Stimulated activated CD4-positive, alpha-beta T cell treated with anti-CD3 and anti-CD28 coated beads, Interleukin-1b, Interleukin-23, amount 100 ng/mL, for 1 hour (primary cell): ENCODE data around the gene RAB42.
A peak's percentile ranks its signal among the peaks of the same experiment; 100 is the strongest.
"Not testable (repeated sequence)": the region's sequence is repeated elsewhere in the genome, so short reads cannot be mapped to it uniquely, and the experiment has no call there.

Experiments
- DNase-seq, 2 donors: peaks; one replicate each; pipeline ENCODE4 v3.0.0-alpha.2; 2020; ENCODE audit warnings: low read depth in 2 of 2

The RAB42 gene

GRCh38 chr1:28591708-28592320 lies at the start of gene RAB42:
RAB42 (plus strand) TSS chr1:28592265; CDS start chr1:28592512, 247 bp downstream.
- DNase-seq: no peak

GRCh38 chr1:28545246-28545628 lies 46.8 kb upstream of the RAB42 start:
- no peak for DNase-seq

- DNase-seq: no peak
These were observed 43.7 kb upstream of the RAB42 start for GRCh38 chr1:28548318-28548717.

GRCh38 chr1:28551381-28551780 lies 40.7 kb upstream of the RAB42 start:
- DNase-seq: no peak

GRCh38 chr1:28552758-28553663 lies 39.1 kb upstream of the RAB42 start, which contains the start of gene TRNAU1AP:
TRNAU1AP (plus strand) TSS chr1:28553085; CDS start chr1:28553111, 26 bp downstream.
- DNase-seq: peak; percentile 91 to 93

GRCh38 chr1:28560886-28561285 lies 31.2 kb upstream of the RAB42 start:
- DNase-seq: no peak

GRCh38 chr1:28564310-28564709 lies 27.8 kb upstream of the RAB42 start:
- no peak for DNase-seq

- no peak for DNase-seq
These were observed 27.0 kb upstream of the RAB42 start for GRCh38 chr1:28565040-28565439.

- no peak for DNase-seq
These were observed 26.3 kb upstream of the RAB42 start for GRCh38 chr1:28565726-28566125.

GRCh38 chr1:28566931-28567330 lies 25.1 kb upstream of the RAB42 start:
- no peak for DNase-seq

GRCh38 chr1:28571911-28572310 lies 20.2 kb upstream of the RAB42 start:
- DNase-seq: no peak

GRCh38 chr1:28572891-28573290 lies 19.2 kb upstream of the RAB42 start:
- not testable (repeated sequence) for DNase-seq

GRCh38 chr1:28573564-28573963 lies 18.5 kb upstream of the RAB42 start:
- DNase-seq: no peak

GRCh38 chr1:28577052-28577678 lies 14.9 kb upstream of the RAB42 start:
- DNase-seq: no peak

- no peak for DNase-seq
These were observed 14.1 kb upstream of the RAB42 start for GRCh38 chr1:28577738-28578536.

GRCh38 chr1:28578696-28579218 lies 13.3 kb upstream of the RAB42 start:
- no peak for DNase-seq

GRCh38 chr1:28579401-28579800 lies 12.7 kb upstream of the RAB42 start:
- DNase-seq: no peak

- peak; percentile 26 to 33 for DNase-seq
These were observed 11.1 kb upstream of the RAB42 start for GRCh38 chr1:28580722-28581530.

- peak; percentile 85 to 89 for DNase-seq
These were observed 10.4 kb upstream of the RAB42 start for GRCh38 chr1:28581531-28582247.

- DNase-seq: no peak
These were observed 9.8 kb upstream of the RAB42 start for GRCh38 chr1:28582248-28582615.
